ENCODE data around the gene RTTN.

- TF ChIP-seq, protein P1, sequence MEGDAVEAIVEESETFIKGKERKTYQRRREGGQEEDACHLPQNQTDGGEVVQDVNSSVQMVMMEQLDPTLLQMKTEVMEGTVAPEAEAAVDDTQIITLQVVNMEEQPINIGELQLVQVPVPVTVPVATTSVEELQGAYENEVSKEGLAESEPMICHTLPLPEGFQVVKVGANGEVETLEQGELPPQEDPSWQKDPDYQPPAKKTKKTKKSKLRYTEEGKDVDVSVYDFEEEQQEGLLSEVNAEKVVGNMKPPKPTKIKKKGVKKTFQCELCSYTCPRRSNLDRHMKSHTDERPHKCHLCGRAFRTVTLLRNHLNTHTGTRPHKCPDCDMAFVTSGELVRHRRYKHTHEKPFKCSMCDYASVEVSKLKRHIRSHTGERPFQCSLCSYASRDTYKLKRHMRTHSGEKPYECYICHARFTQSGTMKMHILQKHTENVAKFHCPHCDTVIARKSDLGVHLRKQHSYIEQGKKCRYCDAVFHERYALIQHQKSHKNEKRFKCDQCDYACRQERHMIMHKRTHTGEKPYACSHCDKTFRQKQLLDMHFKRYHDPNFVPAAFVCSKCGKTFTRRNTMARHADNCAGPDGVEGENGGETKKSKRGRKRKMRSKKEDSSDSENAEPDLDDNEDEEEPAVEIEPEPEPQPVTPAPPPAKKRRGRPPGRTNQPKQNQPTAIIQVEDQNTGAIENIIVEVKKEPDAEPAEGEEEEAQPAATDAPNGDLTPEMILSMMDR (conservative IDR thresholded peaks at IDR 0.05; ENCODE audit: low read depth, low read length): peak; percentile 59
- no peak for TF ChIP-seq RCOR1 (IDR thresholded peaks at IDR 0.05; ENCODE audit: insufficient replicate concordance, low read length)
- no peak for TF ChIP-seq USF2 (IDR thresholded peaks at IDR 0.05; ENCODE audit: low read depth, low read length)
- TF ChIP-seq CEBPB (IDR thresholded peaks at IDR 0.05; ENCODE audit: low read depth, low read length): no peak
- no peak for TF ChIP-seq CHD1 (IDR thresholded peaks at IDR 0.05; ENCODE audit: low read depth, low read length)
- no peak for TF ChIP-seq POLR2A (IDR thresholded peaks at IDR 0.05; ENCODE audit: low read depth, low read length)
These were observed 132.8 kb downstream of the RTTN start for GRCh38 chr18:70072678-70073077.
